Measurements from ENCODE around the gene COLGALT1.

DNA sequence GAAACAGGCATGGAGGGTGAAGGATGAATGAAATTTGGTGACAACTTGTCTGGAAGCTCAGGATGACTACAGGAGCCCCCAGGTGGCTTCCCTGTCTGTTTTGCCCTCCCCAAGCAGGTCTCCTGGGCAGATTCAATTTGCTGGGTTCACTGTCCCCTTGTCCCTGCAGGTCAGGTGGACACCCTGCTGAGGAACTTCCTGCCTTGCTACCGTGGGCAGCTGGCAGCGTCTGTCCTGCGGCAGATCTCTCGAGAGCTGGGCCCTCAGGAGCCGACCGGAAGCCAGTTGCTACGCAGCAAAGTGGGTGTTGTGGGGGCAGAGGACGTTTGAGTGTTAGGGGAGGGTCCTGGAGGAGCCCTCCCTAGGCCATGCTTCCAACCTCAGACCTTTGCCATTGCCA, 24.9 kb upstream of the COLGALT1 start:
- TF ChIP-seq, protein P1, sequence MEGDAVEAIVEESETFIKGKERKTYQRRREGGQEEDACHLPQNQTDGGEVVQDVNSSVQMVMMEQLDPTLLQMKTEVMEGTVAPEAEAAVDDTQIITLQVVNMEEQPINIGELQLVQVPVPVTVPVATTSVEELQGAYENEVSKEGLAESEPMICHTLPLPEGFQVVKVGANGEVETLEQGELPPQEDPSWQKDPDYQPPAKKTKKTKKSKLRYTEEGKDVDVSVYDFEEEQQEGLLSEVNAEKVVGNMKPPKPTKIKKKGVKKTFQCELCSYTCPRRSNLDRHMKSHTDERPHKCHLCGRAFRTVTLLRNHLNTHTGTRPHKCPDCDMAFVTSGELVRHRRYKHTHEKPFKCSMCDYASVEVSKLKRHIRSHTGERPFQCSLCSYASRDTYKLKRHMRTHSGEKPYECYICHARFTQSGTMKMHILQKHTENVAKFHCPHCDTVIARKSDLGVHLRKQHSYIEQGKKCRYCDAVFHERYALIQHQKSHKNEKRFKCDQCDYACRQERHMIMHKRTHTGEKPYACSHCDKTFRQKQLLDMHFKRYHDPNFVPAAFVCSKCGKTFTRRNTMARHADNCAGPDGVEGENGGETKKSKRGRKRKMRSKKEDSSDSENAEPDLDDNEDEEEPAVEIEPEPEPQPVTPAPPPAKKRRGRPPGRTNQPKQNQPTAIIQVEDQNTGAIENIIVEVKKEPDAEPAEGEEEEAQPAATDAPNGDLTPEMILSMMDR (IDR thresholded peaks at IDR 0.05) = no peak
- no peak for TF ChIP-seq POLR2AphosphoS5 (IDR thresholded peaks at IDR 0.05)

Measured in esophagus muscularis mucosa (tissue), 3 donors.